ENCODE results near the gene CWH43.
"Not testable (repeated sequence)": the region's sequence is repeated elsewhere in the genome, so short reads cannot be mapped to it uniquely, and the experiment has no call there.

GRCh38 chr4:49091883-49092282 lies 105.8 kb downstream of the CWH43 start:
- TF ChIP-seq EZH2 (IDR thresholded peaks at IDR 0.05; ENCODE audit: borderline replicate concordance, low read depth, low read length, severe bottlenecking); POLR2A (IDR thresholded peaks at IDR 0.05; ENCODE audit: low read depth, low read length); FOS (IDR thresholded peaks at IDR 0.05; ENCODE audit: borderline replicate concordance, insufficient read depth, low read length); POLR2AphosphoS5 (IDR thresholded peaks at IDR 0.05; ENCODE audit: insufficient read depth, low read depth, low read length); GATA2 (IDR thresholded peaks at IDR 0.05; ENCODE audit: insufficient read depth, insufficient read length, low read depth, low read length); MYC (IDR thresholded peaks at IDR 0.05; ENCODE audit: low read depth, low read length); JUN (IDR thresholded peaks at IDR 0.05; ENCODE audit: borderline replicate concordance, insufficient read depth, insufficient read length, low read depth): not testable (repeated sequence)
- TF ChIP-seq, protein P1, sequence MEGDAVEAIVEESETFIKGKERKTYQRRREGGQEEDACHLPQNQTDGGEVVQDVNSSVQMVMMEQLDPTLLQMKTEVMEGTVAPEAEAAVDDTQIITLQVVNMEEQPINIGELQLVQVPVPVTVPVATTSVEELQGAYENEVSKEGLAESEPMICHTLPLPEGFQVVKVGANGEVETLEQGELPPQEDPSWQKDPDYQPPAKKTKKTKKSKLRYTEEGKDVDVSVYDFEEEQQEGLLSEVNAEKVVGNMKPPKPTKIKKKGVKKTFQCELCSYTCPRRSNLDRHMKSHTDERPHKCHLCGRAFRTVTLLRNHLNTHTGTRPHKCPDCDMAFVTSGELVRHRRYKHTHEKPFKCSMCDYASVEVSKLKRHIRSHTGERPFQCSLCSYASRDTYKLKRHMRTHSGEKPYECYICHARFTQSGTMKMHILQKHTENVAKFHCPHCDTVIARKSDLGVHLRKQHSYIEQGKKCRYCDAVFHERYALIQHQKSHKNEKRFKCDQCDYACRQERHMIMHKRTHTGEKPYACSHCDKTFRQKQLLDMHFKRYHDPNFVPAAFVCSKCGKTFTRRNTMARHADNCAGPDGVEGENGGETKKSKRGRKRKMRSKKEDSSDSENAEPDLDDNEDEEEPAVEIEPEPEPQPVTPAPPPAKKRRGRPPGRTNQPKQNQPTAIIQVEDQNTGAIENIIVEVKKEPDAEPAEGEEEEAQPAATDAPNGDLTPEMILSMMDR (IDR thresholded peaks at IDR 0.05; ENCODE audit: extremely low read depth in 1 of 2, insufficient read depth in 1 of 2, low read depth in 1 of 2, low read length in 2 of 2): not testable (repeated sequence)
- TF ChIP-seq, protein P2, sequence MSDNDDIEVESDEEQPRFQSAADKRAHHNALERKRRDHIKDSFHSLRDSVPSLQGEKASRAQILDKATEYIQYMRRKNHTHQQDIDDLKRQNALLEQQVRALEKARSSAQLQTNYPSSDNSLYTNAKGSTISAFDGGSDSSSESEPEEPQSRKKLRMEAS (IDR thresholded peaks at IDR 0.05; ENCODE audit: insufficient read depth, insufficient read length): not testable (repeated sequence)
